SJSA1 (cell line): ENCODE data around the gene WDR64. TPM values are rescaled to one million over a fixed set of nuclear protein-coding genes. Genes with fewer than 3 reads are reported as not detected.
A peak's percentile ranks its signal among the peaks of the same experiment; 100 is the strongest.
"Not testable (repeated sequence)": the region's sequence is repeated elsewhere in the genome, so short reads cannot be mapped to it uniquely, and the experiment has no call there.

Experiments
- DNase-seq, 2 experiments: peaks; one replicate each; pipeline ENCODE4 v3.0.0-alpha.2; 2015 to 2020; ENCODE audit warnings: low spot score in 2 of 2, low read depth in 1 of 2
- H3K27ac ChIP-seq: fragments of 250-450 bp; sonication (Bioruptor Pico); 2 replicates; pipeline ENCODE4 v1.5.1; 2020; ENCODE audit warnings: mild to moderate bottlenecking, moderate library complexity
- H3K27me3 ChIP-seq: fragments of 250-450 bp; sonication (Bioruptor Pico); replicated peaks from 2 replicates; pipeline ENCODE4 v1.5.1; 2020; ENCODE audit warnings: mild to moderate bottlenecking, moderate library complexity
- H3K36me3 ChIP-seq: fragments of 250-450 bp; sonication (Bioruptor Pico); 2 replicates; pipeline ENCODE4 v1.5.1; 2020; ENCODE audit warnings: mild to moderate bottlenecking
- H3K4me1 ChIP-seq: fragments of 250-450 bp; sonication (Bioruptor Pico); replicated peaks from 2 replicates; pipeline ENCODE4 v1.6.1; 2021; ENCODE audit warnings: mild to moderate bottlenecking
- H3K4me3 ChIP-seq: fragments of 250-450 bp; sonication (Bioruptor Pico); 2 replicates; pipeline ENCODE4 v1.5.1; 2020; ENCODE audit warnings: mild to moderate bottlenecking
- H3K9me3 ChIP-seq: fragments of 250-450 bp; sonication (Bioruptor Pico); replicated peaks from 2 replicates; pipeline ENCODE4 v1.5.1; 2020; ENCODE audit warnings: mild to moderate bottlenecking
- total RNA-seq: library from RNA; depleted of rRNA; stranded (reverse); fragments of >200 nt; shearing (Covaris generic); gene quantifications from 2 replicates; pipeline ENCODE4 v1.2.3, GENCODE V29; 2014

Gene WDR64
- total RNA-seq, 1 experiment from 2014 or later = 0.24 TPM

GRCh38 chr1:241730031-241730430, 78.0 kb downstream of the WDR64 start:
- peaks cover 7% of the 10 kb centered on the region for H3K27me3 ChIP-seq
- no peak overlapping the region for H3K27ac ChIP-seq
- no peaks in the 10 kb centered on the region for H3K36me3 ChIP-seq
- DNase-seq = no peak
- no peaks in the 10 kb centered on the region for H3K9me3 ChIP-seq
- no peaks in the 10 kb centered on the region for H3K4me1 ChIP-seq
- H3K4me3 ChIP-seq = no peak overlapping the region

- Histone ChIP-seq H3K27me3 (peaks cover 7% of the 10 kb centered on the region; the same call in 1 of the 2 replicates), H3K36me3 (no peaks in the 10 kb centered on the region), H3K27ac (no peak overlapping the region), H3K4me1 (no peaks in the 10 kb centered on the region), H3K4me3 (no peak overlapping the region), H3K9me3 (no peaks in the 10 kb centered on the region)
- no peak for DNase-seq
Measured at GRCh38 chr1:241733899-241734298, 81.8 kb downstream of the WDR64 start.

GRCh38 chr1:241734533-241734932, 82.5 kb downstream of the WDR64 start:
- H3K27me3 ChIP-seq = peaks cover 12% of the 10 kb centered on the region
- H3K36me3 ChIP-seq = no peaks in the 10 kb centered on the region
- no peaks in the 10 kb centered on the region for H3K4me1 ChIP-seq
- H3K4me3 ChIP-seq = no peak overlapping the region
- DNase-seq = no peak
- H3K27ac ChIP-seq = no peak overlapping the region
- no peaks in the 10 kb centered on the region for H3K9me3 ChIP-seq

DNA sequence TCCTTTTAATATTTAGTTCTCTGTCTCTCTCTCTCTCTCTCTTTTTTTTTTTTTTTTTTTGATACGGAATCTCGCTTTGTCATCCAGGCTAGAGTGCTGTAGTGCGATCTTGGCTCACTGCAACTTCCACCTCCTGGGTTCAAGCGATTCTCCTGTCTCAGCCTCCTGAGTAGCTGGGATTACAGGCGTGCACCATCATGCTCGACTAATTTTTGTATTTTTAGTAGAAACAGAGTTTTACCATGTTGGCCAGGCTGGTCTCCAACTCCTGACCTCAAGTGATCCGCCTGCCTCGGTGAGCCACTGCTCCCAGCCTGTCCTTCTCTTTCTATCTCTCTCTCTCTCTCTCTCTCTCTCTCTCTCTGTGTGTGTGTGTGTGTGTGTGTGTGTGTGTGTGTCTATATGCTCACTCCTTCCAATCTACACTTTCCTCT, 83.4 kb downstream of the WDR64 start:
- not testable (repeated sequence) for H3K4me3 ChIP-seq, H3K9me3 ChIP-seq, H3K36me3 ChIP-seq, H3K4me1 ChIP-seq, DNase-seq, H3K27ac ChIP-seq
- peaks cover 14% of the 10 kb centered on the region for H3K27me3 ChIP-seq

GRCh38 chr1:241736387-241736786, 84.3 kb downstream of the WDR64 start:
- Histone ChIP-seq H3K36me3 (no peaks in the 10 kb centered on the region), H3K27ac (no peak overlapping the region), H3K4me1 (no peaks in the 10 kb centered on the region), H3K9me3 (no peaks in the 10 kb centered on the region), H3K27me3 (peaks cover 14% of the 10 kb centered on the region), H3K4me3 (no peak overlapping the region)
- DNase-seq = no peak

DNA sequence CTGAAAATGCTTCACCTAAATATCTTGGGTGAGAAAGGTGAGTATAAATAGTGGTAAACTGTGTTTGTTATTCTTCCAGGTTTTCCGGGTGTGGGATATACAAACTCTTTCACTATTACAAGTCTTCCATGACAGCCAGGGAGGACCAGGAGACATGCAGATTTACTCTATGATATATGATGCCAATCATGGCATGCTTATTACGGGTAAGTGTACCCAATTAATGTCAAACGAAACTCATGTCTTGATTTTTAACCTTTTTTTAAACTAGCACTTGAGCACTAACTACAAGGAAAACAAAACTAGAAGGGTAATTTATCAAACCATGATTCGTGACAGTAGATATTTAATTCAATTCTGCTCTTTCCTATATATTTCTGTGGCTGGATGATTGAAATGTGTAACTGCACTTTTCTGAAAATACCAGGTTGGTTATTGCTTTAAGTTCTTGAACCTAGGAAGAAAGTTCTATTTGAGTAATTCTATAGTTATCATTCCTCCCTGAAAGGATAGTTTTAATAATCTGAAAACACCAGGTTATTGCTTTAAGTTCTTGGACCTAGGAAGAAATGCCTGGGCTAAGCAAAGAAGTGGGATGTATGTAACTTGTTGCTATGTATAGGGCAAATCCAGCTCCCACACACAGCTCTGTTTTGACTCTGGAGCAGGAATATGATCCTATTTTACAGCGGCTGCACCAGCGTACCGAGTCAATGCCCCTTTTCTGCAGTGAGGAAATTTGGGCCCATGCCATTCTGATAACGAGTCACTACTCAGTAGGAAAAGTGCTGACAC, 86.4 kb downstream of the WDR64 start:
- no peak for DNase-seq
- no peaks in the 10 kb centered on the region for H3K4me1 ChIP-seq
- H3K4me3 ChIP-seq = no peak overlapping the region
- no peaks in the 10 kb centered on the region for H3K36me3 ChIP-seq
- no peak overlapping the region for H3K27ac ChIP-seq
- H3K27me3 ChIP-seq = peaks cover 14% of the 10 kb centered on the region
- H3K9me3 ChIP-seq = no peaks in the 10 kb centered on the region

- H3K4me1 ChIP-seq = no peaks in the 10 kb centered on the region
- H3K9me3 ChIP-seq = no peaks in the 10 kb centered on the region
- no peak overlapping the region for H3K4me3 ChIP-seq
Measured at GRCh38 chr1:241742084-241742483, 90.0 kb downstream of the WDR64 start.

DNA sequence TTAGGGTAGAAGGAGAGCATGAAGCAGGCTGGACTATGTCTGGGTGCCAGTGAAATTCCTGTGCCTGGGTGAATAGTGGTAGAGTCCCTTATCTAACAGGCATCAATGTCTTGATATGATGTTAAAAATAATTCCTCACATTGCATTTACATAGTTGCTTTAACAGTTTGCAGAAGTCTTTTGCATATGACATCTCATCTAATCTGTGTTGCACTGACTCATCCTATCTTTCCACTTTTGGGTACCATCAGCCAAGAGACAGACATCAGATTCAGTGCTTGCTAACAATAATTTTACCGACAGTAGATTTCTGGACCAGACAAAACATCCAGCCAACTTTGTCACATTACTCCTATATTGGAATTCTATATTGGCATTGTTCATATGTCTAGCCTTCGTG, 92.5 kb downstream of the WDR64 start:
- Histone ChIP-seq H3K4me3 (no peak overlapping the region), H3K27ac (no peak overlapping the region), H3K27me3 (peaks cover 5% of the 10 kb centered on the region), H3K4me1 (peaks cover 7% of the 10 kb centered on the region; the same call in 1 of the 2 replicates), H3K9me3 (no peaks in the 10 kb centered on the region), H3K36me3 (no peaks in the 10 kb centered on the region)
- DNase-seq = no peak

More at GRCh38 chr1:241742084-241742483, 90.0 kb downstream of the WDR64 start:
- DNase-seq = no peak
- Histone ChIP-seq H3K36me3 (no peaks in the 10 kb centered on the region), H3K27ac (no peak overlapping the region), H3K27me3 (peaks cover 11% of the 10 kb centered on the region)

- Histone ChIP-seq H3K4me1 (peaks cover 13% of the 10 kb centered on the region; the same call in 1 of the 2 replicates), H3K27me3 (no peaks in the 10 kb centered on the region; the same call in 1 of the 2 replicates), H3K27ac (no peak overlapping the region), H3K36me3 (no peaks in the 10 kb centered on the region), H3K4me3 (no peak overlapping the region), H3K9me3 (no peaks in the 10 kb centered on the region)
- DNase-seq = no peak
Measured at GRCh38 chr1:241747992-241748391, 95.9 kb downstream of the WDR64 start.

- H3K4me3 ChIP-seq = peak overlapping the region; percentile 30
- DNase-seq = peak in 1 of 2 experiments; percentile 24
- no peak overlapping the region for H3K27ac ChIP-seq
- H3K4me1 ChIP-seq = peaks cover 13% of the 10 kb centered on the region; the same call in 1 of the 2 replicates
- no peaks in the 10 kb centered on the region for H3K36me3 ChIP-seq
- no peaks in the 10 kb centered on the region for H3K9me3 ChIP-seq
- H3K27me3 ChIP-seq = no peaks in the 10 kb centered on the region; the same call in 1 of the 2 replicates
Measured at GRCh38 chr1:241749041-241749944, 97.2 kb downstream of the WDR64 start.

DNA sequence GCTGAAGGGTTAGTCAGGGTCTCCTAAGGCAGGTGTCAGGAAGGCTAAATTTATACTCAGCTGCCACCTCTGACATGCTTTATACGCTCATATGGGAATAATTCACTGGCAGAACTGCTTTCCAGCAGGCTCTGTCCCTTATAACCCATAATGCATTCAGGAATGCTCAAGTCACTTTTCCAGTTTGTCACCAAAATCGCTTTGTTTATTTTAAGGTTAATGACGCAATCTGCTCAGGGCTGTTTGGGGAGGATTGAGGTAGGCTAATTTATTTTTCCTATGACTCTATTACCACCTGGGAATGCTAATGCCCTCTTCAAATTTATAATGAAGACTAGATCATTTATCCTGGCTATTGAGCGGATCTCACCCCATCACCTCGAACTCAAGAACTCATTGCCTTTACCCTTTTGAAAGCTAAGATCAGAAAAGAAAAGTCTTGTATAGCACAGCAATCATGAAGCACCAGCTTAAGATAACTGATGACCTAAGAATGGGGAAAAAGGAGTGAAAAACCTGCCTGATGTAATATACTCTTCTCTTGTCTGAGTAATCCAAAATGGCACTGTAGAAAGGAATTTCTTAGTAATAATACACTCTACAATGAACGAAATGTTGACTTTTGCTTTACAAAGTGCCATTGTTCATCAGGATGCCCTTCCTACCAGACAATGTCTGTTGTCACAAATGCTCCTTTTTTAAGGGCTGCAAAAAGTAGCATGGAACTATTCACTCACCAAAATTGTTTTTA, 98.0 kb downstream of the WDR64 start:
- no peaks in the 10 kb centered on the region for H3K36me3 ChIP-seq

GRCh38 chr1:241751524-241751923, 99.4 kb downstream of the WDR64 start:
- H3K4me3 ChIP-seq = no peak overlapping the region
- no peaks in the 10 kb centered on the region for H3K9me3 ChIP-seq
- H3K36me3 ChIP-seq = no peaks in the 10 kb centered on the region
- no peaks in the 10 kb centered on the region; the same call in 1 of the 2 replicates for H3K27me3 ChIP-seq
- peaks cover 13% of the 10 kb centered on the region; the same call in 1 of the 2 replicates for H3K4me1 ChIP-seq
- H3K27ac ChIP-seq = no peak overlapping the region
- DNase-seq = no peak

More for the DNA sequence above, 98.0 kb downstream of the WDR64 start:
- no peaks in the 10 kb centered on the region for H3K9me3 ChIP-seq
- H3K4me3 ChIP-seq = no peak overlapping the region
- H3K27ac ChIP-seq = no peak overlapping the region
- H3K27me3 ChIP-seq = no peaks in the 10 kb centered on the region; the same call in 1 of the 2 replicates
- DNase-seq = no peak
- H3K4me1 ChIP-seq = peaks cover 13% of the 10 kb centered on the region; the same call in 1 of the 2 replicates

DNA sequence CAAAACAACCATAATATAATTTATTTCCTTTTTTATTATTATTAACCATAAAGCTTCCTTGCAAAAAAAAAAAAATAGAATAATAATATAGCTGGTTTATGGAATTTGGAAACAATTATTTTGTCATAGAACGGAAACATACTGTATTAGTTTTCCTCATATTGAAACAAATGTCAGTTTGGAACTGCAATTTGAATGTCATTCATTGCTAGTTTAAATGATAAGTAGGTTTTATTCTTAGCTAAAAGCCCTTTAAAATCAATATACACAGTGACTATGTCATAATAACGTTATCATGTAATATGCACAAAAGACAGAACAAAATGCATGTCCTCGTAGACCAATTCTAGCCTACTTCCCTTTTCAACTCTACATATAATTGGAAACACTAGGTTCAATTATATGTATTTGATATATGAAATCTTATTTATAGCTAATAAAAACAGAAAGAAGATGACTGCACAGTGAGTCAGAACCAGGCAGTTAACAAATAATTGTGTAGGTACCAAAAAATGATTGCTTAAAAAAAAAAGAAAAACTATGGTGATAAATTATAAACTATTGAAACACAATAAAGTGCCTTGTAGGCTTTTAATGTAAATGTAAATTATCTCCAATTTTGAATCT, 110.7 kb downstream of the WDR64 start:
- DNase-seq = no peak
- no peaks in the 10 kb centered on the region for H3K27me3 ChIP-seq
- no peaks in the 10 kb centered on the region for H3K36me3 ChIP-seq
- no peak overlapping the region for H3K27ac ChIP-seq
- no peak overlapping the region for H3K4me3 ChIP-seq
- no peaks in the 10 kb centered on the region for H3K4me1 ChIP-seq
- H3K9me3 ChIP-seq = no peaks in the 10 kb centered on the region
